ENCODE results near the gene BHLHA15. TPM values are rescaled to one million over a fixed set of nuclear protein-coding genes. Genes with fewer than 3 reads are reported as not detected.

BHLHA15 gene
- total RNA-seq, 1 donor from 2014 or later = 0.57 TPM

DNA sequence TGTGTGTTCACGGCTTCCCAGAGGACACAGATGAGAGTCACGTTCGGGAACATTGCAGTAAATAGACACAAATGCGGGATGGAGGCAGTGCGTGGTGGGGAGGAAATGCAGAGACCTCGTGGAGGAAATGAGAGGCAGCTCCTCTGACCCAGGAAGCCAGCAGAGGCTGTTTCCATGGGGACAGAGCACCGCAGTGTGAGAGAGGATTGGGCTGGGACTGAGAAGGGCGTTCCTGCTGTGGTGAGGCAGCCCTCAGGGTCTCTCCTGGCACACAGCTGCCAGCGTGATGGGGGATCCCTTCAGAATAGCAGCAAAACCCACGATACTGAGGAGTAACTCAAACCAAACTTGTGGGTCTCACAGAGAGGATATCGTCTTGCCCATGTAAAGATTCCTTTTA, 21.7 kb upstream of the BHLHA15 start:
- DNase-seq (ENCODE audit: low spot score, unreplicated experiment) = no peak
- TF ChIP-seq, protein P1, sequence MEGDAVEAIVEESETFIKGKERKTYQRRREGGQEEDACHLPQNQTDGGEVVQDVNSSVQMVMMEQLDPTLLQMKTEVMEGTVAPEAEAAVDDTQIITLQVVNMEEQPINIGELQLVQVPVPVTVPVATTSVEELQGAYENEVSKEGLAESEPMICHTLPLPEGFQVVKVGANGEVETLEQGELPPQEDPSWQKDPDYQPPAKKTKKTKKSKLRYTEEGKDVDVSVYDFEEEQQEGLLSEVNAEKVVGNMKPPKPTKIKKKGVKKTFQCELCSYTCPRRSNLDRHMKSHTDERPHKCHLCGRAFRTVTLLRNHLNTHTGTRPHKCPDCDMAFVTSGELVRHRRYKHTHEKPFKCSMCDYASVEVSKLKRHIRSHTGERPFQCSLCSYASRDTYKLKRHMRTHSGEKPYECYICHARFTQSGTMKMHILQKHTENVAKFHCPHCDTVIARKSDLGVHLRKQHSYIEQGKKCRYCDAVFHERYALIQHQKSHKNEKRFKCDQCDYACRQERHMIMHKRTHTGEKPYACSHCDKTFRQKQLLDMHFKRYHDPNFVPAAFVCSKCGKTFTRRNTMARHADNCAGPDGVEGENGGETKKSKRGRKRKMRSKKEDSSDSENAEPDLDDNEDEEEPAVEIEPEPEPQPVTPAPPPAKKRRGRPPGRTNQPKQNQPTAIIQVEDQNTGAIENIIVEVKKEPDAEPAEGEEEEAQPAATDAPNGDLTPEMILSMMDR (IDR thresholded peaks at IDR 0.05; ENCODE audit: unreplicated experiment) = no peak
- no peak overlapping the region for H3K4me3 Mint-ChIP-seq (ENCODE audit: low read depth)
- peaks cover 22% of the 10 kb centered on the region for H3K36me3 Mint-ChIP-seq (ENCODE audit: insufficient read depth)
- peak overlapping the region; percentile 21 for H3K27ac Mint-ChIP-seq
- H3K4me1 Mint-ChIP-seq (ENCODE audit: low read depth) = no peaks in the 10 kb centered on the region
- H3K9me3 Mint-ChIP-seq (ENCODE audit: low read depth) = no peaks in the 10 kb centered on the region
- no peaks in the 10 kb centered on the region for H3K27me3 Mint-ChIP-seq

DNA sequence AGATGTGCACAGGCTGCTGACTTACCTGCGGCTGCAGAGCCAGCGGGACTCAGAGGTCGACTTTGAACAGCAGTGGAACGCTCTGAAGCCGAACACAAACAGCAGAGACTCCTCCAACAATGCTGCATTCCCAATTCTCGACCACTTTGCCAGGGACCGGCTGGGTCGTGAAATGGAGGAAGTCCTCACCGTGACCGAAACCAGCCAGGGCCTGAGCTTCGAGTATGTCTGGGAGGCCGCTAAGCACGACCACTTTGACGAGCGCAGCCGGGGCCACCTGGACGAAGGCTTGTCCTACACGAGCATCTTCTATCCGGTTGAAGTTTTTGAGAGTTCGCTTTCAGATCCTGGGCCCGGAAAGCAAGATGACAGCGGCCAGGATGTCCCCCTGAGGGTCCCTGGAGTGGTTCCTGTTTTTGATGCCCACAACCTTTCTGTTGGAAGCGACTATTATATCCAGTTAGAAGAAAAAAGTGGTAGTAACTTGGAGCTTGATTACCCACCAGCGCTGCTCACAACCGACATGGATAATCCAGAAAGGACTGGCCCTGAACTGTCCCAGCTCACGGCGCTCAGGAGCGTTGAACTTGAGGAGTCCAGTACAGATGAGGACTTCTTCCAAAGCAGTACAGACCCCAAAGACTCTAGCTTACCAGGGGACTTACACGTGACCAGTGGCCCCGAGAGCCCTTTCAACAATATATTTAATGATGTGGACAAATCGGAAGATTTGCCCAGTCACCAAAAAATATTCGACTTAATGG, 19.4 kb upstream of the BHLHA15 start:
- TF ChIP-seq, protein P1 (IDR thresholded peaks at IDR 0.05; ENCODE audit: unreplicated experiment) = no peak
- Mint-ChIP-seq H3K9me3 (ENCODE audit: low read depth) (no peaks in the 10 kb centered on the region), H3K27ac (no peak overlapping the region), H3K36me3 (ENCODE audit: insufficient read depth) (peaks cover 28% of the 10 kb centered on the region), H3K4me1 (ENCODE audit: low read depth) (no peaks in the 10 kb centered on the region), H3K4me3 (ENCODE audit: low read depth) (no peak overlapping the region), H3K27me3 (no peaks in the 10 kb centered on the region)
- DNase-seq (ENCODE audit: low spot score, unreplicated experiment) = no peak

DNA sequence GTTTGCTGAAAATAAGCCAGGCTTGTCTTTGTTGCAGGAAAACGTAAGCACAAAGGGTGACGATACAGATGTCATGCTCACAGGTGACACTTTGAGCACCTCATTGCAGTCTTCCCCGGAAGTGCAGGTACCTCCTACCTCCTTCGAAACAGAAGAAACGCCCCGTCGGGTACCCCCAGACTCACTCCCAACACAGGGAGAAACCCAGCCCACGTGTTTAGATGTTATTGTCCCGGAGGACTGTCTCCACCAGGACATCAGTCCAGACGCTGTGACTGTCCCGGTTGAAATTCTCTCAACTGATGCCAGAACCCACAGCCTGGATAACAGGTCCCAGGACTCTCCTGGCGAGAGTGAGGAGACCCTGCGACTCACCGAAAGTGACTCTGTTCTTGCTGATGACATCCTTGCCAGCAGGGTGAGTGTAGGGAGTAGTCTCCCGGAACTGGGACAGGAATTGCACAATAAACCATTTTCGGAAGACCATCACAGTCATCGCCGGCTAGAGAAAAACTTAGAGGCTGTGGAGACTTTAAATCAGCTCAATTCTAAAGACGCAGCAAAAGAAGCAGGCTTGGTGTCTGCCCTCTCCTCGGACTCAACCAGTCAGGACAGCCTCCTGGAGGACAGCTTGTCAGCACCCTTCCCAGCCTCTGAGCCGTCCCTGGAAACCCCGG, 18.3 kb upstream of the BHLHA15 start:
- Mint-ChIP-seq H3K27me3 (no peaks in the 10 kb centered on the region), H3K36me3 (ENCODE audit: insufficient read depth) (peaks cover 29% of the 10 kb centered on the region), H3K27ac (no peak overlapping the region), H3K4me3 (ENCODE audit: low read depth) (no peak overlapping the region), H3K4me1 (ENCODE audit: low read depth) (no peaks in the 10 kb centered on the region), H3K9me3 (ENCODE audit: low read depth) (peaks cover under 1% of the 10 kb centered on the region)
- TF ChIP-seq, protein P1 (IDR thresholded peaks at IDR 0.05; ENCODE audit: unreplicated experiment) = no peak
- DNase-seq (ENCODE audit: low spot score, unreplicated experiment) = no peak

DNA sequence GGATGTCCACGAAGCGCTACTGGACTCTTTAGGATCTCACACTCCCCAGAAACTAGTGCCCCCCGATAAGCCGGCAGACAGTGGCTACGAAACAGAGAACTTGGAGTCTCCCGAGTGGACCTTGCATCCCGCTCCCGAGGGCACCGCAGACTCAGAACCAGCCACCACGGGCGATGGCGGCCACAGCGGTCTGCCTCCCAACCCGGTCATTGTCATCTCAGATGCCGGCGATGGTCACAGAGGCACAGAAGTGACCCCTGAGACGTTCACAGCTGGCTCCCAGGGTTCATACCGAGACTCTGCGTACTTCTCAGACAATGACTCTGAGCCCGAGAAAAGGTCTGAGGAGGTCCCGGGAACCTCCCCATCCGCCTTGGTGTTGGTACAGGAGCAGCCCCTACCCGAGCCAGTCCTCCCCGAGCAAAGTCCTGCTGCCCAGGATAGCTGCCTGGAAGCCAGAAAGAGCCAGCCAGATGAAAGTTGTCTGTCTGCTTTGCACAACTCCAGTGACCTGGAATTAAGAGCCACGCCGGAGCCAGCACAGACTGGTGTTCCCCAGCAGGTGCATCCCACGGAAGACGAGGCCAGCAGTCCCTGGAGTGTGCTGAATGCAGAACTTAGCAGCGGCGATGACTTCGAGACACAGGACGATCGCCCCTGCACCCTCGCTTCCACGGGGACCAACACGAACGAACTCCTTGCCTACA, 17.6 kb upstream of the BHLHA15 start:
- Mint-ChIP-seq H3K4me1 (ENCODE audit: low read depth) (no peaks in the 10 kb centered on the region), H3K27ac (no peak overlapping the region), H3K4me3 (ENCODE audit: low read depth) (no peak overlapping the region), H3K27me3 (no peaks in the 10 kb centered on the region), H3K9me3 (ENCODE audit: low read depth) (peaks cover 3% of the 10 kb centered on the region), H3K36me3 (ENCODE audit: insufficient read depth) (peaks cover 29% of the 10 kb centered on the region)
- TF ChIP-seq, protein P1 (IDR thresholded peaks at IDR 0.05; ENCODE audit: unreplicated experiment) = no peak
- DNase-seq (ENCODE audit: low spot score, unreplicated experiment) = no peak

DNA sequence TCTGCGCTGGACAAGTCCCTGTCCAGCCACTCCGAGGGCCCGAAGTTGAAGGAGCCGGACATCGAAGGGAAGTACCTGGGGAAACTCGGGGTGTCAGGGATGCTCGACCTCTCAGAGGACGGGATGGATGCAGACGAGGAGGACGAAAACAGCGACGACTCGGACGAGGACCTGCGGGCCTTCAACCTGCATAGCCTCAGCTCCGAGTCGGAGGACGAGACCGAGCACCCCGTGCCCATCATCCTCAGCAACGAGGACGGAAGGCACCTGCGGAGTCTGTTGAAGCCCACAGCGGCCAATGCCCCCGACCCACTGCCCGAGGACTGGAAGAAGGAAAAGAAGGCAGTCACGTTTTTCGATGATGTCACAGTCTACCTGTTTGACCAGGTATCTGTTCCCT, 17.1 kb upstream of the BHLHA15 start:
- H3K4me3 Mint-ChIP-seq (ENCODE audit: low read depth) = no peak overlapping the region
- no peak overlapping the region for H3K27ac Mint-ChIP-seq
- no peaks in the 10 kb centered on the region for H3K4me1 Mint-ChIP-seq (ENCODE audit: low read depth)
- DNase-seq (ENCODE audit: low spot score, unreplicated experiment) = no peak
- H3K27me3 Mint-ChIP-seq = no peaks in the 10 kb centered on the region
- peaks cover 28% of the 10 kb centered on the region for H3K36me3 Mint-ChIP-seq (ENCODE audit: insufficient read depth)
- TF ChIP-seq, protein P1 (IDR thresholded peaks at IDR 0.05; ENCODE audit: unreplicated experiment) = no peak
- H3K9me3 Mint-ChIP-seq (ENCODE audit: low read depth) = peaks cover 3% of the 10 kb centered on the region
